ENCODE data around the gene MMP24OS. TPM values are rescaled to one million over a fixed set of nuclear protein-coding genes. Genes with fewer than 3 reads are reported as not detected.

The MMP24OS gene
- total RNA-seq, 4 donors from 2014 or later = 12.8 to 21.5 (median 18.7) TPM

- peaks cover 19 to 60% (median 22%) of the 10 kb centered on the region in 3 donors for H3K4me1 ChIP-seq
- peaks cover 0 to 33% (median 0%) of the 10 kb centered on the region in 3 donors for H3K36me3 ChIP-seq
- intact Hi-C loops (cut with DNase I) = no loop called here
- DNase-seq = no peak
- peaks cover 0 to 9% (median 0%) of the 10 kb centered on the region in 4 donors for H3K27me3 ChIP-seq
- no peak for TF ChIP-seq CTCF (IDR thresholded peaks at IDR 0.05)
- no peak for TF ChIP-seq POLR2A (IDR thresholded peaks at IDR 0.05)
- H3K9me3 ChIP-seq = no peaks in the 10 kb centered on the region
- WGBS, 2 donors = 86 to 93% methylated on average over 3 to 22 of the region's 28 CpGs
- no peak overlapping the region for H3K4me3 ChIP-seq
- H3K27ac ChIP-seq = no peak overlapping the region
Observed at GRCh38 chr20:35287509-35288324, 9.8 kb upstream of the MMP24OS start.

- H3K4me1 ChIP-seq = peaks cover 19 to 61% (median 25%) of the 10 kb centered on the region in 3 donors
- WGBS, 2 donors = 91% methylated on average over 6 of the region's 17 CpGs; no CpG with 5 or more reads in 1 of the 2 donors
- peaks cover 0 to 3% (median 0%) of the 10 kb centered on the region in 4 donors for H3K27me3 ChIP-seq
- H3K36me3 ChIP-seq = peaks cover 0 to 41% (median 0%) of the 10 kb centered on the region in 3 donors
- intact Hi-C loops (cut with DNase I) = no loop called here
- TF ChIP-seq POLR2A (IDR thresholded peaks at IDR 0.05) = no peak
- TF ChIP-seq CTCF (IDR thresholded peaks at IDR 0.05) = no peak
- DNase-seq = no peak
- H3K4me3 ChIP-seq = no peak overlapping the region
- no peaks in the 10 kb centered on the region for H3K9me3 ChIP-seq
- H3K27ac ChIP-seq = no peak overlapping the region
Observed at GRCh38 chr20:35286899-35287508, 9.1 kb upstream of the MMP24OS start.

- H3K4me1 ChIP-seq = peaks cover 19 to 64% (median 27%) of the 10 kb centered on the region in 3 donors
- H3K9me3 ChIP-seq = no peaks in the 10 kb centered on the region
- peak overlapping the region in 3 of 4 donors; percentile 41 to 96 (median 53) for H3K27ac ChIP-seq
- peaks cover 0 to 48% (median 3%) of the 10 kb centered on the region in 3 donors for H3K36me3 ChIP-seq
- H3K27me3 ChIP-seq = no peaks in the 10 kb centered on the region
- intact Hi-C loops (cut with DNase I) = no loop called here
- no peak for TF ChIP-seq CTCF (IDR thresholded peaks at IDR 0.05)
- TF ChIP-seq POLR2A (IDR thresholded peaks at IDR 0.05) = no peak
- WGBS, 2 donors = 79 to 93% methylated on average over 5 to 7 of the region's 12 CpGs
- DNase-seq = no peak
- H3K4me3 ChIP-seq = no peak overlapping the region
Observed at GRCh38 chr20:35286077-35286898, 8.4 kb upstream of the MMP24OS start.

DNA sequence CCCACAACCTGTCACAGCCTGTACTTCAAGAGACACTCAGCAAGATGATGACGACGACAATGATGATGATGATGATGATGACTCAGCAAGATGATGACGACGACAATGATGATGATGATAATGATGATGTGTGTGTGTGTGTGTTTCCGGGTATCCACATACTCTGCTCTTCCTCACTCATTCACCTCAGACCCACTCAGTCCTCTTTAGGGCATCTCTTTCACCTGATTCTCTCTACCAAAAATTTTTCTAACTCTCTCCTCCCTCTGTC is 7.8 kb upstream of the MMP24OS start:
- WGBS, 2 donors = 39 to 41% methylated on average over 5 of the region's 5 CpGs
- no peaks in the 10 kb centered on the region for H3K9me3 ChIP-seq
- TF ChIP-seq CTCF (IDR thresholded peaks at IDR 0.05) (no peak), POLR2A (IDR thresholded peaks at IDR 0.05) (no peak)
- H3K36me3 ChIP-seq = peaks cover 0 to 50% (median 4%) of the 10 kb centered on the region in 3 donors
- peaks cover 19 to 63% (median 27%) of the 10 kb centered on the region in 3 donors for H3K4me1 ChIP-seq
- DNase-seq = no peak
- no peak overlapping the region for H3K4me3 ChIP-seq
- peak overlapping the region in 3 of 4 donors; percentile 41 to 96 (median 96) for H3K27ac ChIP-seq
- intact Hi-C loops (cut with DNase I) = no loop called here
- no peaks in the 10 kb centered on the region for H3K27me3 ChIP-seq
